GM23248 (cell line): Measurements from ENCODE around the gene PRLR. TPM values are rescaled to one million over a fixed set of nuclear protein-coding genes. Genes with fewer than 3 reads are reported as not detected.

Experiments used
- DNase-seq: peaks from one replicate; pipeline ENCODE4 v3.0.0-alpha.2; 2015
- H2AFZ ChIP-seq: fragments of 200-600 bp; sonication (generic); 2 replicates; pipeline ENCODE4 v1.6.1; 2016; ENCODE audit warnings: antibody characterized with exemption
- H3F3A ChIP-seq: fragments of 200-600 bp; sonication (generic); 2 replicates; pipeline ENCODE4 v1.6.1; 2016; ENCODE audit warnings: mild to moderate bottlenecking, antibody characterized with exemption, mixed run types; ENCODE audit not compliant: insufficient read depth
- H3K27ac ChIP-seq: fragments of 200-600 bp; sonication (generic); 2 replicates; pipeline ENCODE4 v1.5.1; 2016; ENCODE audit warnings: mild to moderate bottlenecking
- H3K27me3 ChIP-seq: fragments of 200-600 bp; sonication (generic); replicated peaks from 2 replicates; pipeline ENCODE4 v1.6.1; 2016; ENCODE audit warnings: mild to moderate bottlenecking; ENCODE audit not compliant: insufficient read depth
- H3K36me3 ChIP-seq: fragments of 200-600 bp; sonication (generic); 2 replicates; pipeline ENCODE4 v1.6.1; 2016; ENCODE audit warnings: low read depth, mild to moderate bottlenecking
- H3K4me1 ChIP-seq: fragments of 200-600 bp; sonication (generic); 2 replicates; pipeline ENCODE4 v1.6.1; 2016; ENCODE audit warnings: mild to moderate bottlenecking; ENCODE audit not compliant: insufficient read depth
- H3K4me2 ChIP-seq: fragments of 200-600 bp; sonication (generic); one replicate; pipeline ENCODE4 v1.6.1; 2016; ENCODE audit warnings: mild to moderate bottlenecking; ENCODE audit not compliant: unreplicated experiment
- H3K4me3 ChIP-seq: fragments of 200-600 bp; sonication (generic); 2 replicates; pipeline ENCODE4 v1.5.1; 2016; ENCODE audit warnings: mild to moderate bottlenecking
- H3K79me2 ChIP-seq: fragments of 200-600 bp; sonication (generic); 2 replicates; pipeline ENCODE4 v1.6.1; 2016; ENCODE audit warnings: mild to moderate bottlenecking; ENCODE audit not compliant: insufficient read depth
- H3K9ac ChIP-seq: fragments of 200-600 bp; sonication (generic); 2 replicates; pipeline ENCODE4 v1.6.1; 2016; ENCODE audit warnings: mild to moderate bottlenecking
- H3K9me2 ChIP-seq: fragments of 200-600 bp; sonication (generic); 2 replicates; pipeline ENCODE4 v1.6.1; 2016; ENCODE audit warnings: mixed run types, mild to moderate bottlenecking, moderate library complexity; ENCODE audit not compliant: insufficient read depth
- H3K9me3 ChIP-seq: fragments of 200-600 bp; sonication (generic); one replicate; pipeline ENCODE4 v1.6.1; 2017; ENCODE audit warnings: low read depth
- H4K20me1 ChIP-seq: fragments of 200-600 bp; sonication (generic); 2 replicates; pipeline ENCODE4 v1.6.0; 2016; ENCODE audit not compliant: insufficient read depth
- EZH2 ChIP-seq: fragments of 200-600 bp; sonication (generic); IDR thresholded peaks from 2 replicates; pipeline ENCODE4 v1.6.1; 2018; ENCODE audit warnings: antibody characterized with exemption, mild to moderate bottlenecking; ENCODE audit not compliant: insufficient read depth, poor library complexity, severe bottlenecking
- EZH2phosphoT487 ChIP-seq: fragments of 200-600 bp; sonication (generic); IDR thresholded peaks from 2 replicates; pipeline ENCODE4 v1.6.1; 2018; ENCODE audit warnings: antibody characterized with exemption, moderate library complexity, mild to moderate bottlenecking, low read depth; ENCODE audit not compliant: insufficient read depth
- WGBS, 2 experiments: methylation state at CpG; one replicate each; pipeline ENCODE4 v1.1.6; 2015 to 2017; ENCODE audit warnings: low lambda C conversion rate in 2 of 2, low coverage in 1 of 2; ENCODE audit errors: missing lambda C conversion rate in 2 of 2; 5-methylcytosine and 5-hydroxymethylcytosine counted together
- in situ Hi-C: fragments of 300-500 bp; cut with MboI; formaldehyde crosslinking; loops from 2 replicates; pipeline ENCODE4 v1.15.0; 2020
- polyA plus RNA-seq: library from polyadenylated mRNA; unstranded; fragments of >200 nt; fragmentation: Nextera tagmentation; extraction: Ambion mirVana; gene quantifications from 2 replicates; pipeline ENCODE4 v1.2.1, GENCODE V29; 2016
- total RNA-seq: library from RNA; depleted of rRNA; stranded (reverse); fragments of >200 nt; shearing (Covaris generic); gene quantifications from 2 replicates; pipeline ENCODE4 v1.2.3, GENCODE V29; 2014

PRLR gene
- total and polyA plus RNA-seq, 2 experiments from 2014 or later = 0.80 to 5.8 TPM

DNA sequence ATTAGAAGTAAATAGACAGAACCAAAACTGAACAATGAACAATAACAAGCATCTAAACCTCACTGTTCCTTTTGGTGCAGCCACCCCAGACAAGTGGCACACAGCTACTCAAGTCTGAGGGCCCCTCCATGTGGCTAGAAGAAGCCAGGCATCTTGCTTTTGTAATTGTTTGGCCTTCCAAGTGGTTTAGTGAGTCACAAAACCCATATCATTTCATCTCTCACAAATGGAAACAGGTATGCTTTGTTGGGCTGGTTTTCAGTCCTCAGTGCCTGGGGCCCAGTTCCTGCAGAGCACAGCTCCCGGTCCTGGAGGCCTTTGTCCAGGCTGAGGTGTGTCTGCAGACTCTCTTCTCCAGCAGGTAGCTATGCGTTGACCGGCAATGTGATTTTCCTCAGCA lies 16.7 kb downstream of the PRLR start:
- Histone ChIP-seq H3K4me1 (no peaks in the 10 kb centered on the region), H3K36me3 (no peaks in the 10 kb centered on the region), H3F3A (no peaks in the 10 kb centered on the region), H3K79me2 (no peaks in the 10 kb centered on the region), H3K27ac (no peak overlapping the region), H3K9ac (no peak overlapping the region), H3K9me3 (no peaks in the 10 kb centered on the region), H2AFZ (no peak overlapping the region), H3K4me2 (no peak overlapping the region), H3K27me3 (no peaks in the 10 kb centered on the region), H3K9me2 (no peaks in the 10 kb centered on the region), H3K4me3 (no peak overlapping the region), H4K20me1 (no peaks in the 10 kb centered on the region)
- in situ Hi-C loops = loop anchor here (25.0 kb wide), 1 partner anchor 724 kb away; the partner anchor contains the start of gene CAPSL
- 89 to 91% methylated on average over 3 of the region's 3 CpGs for WGBS, 2 experiments
- DNase-seq = peak; percentile 29
- TF ChIP-seq EZH2phosphoT487 (no peak), EZH2 (no peak)

DNA sequence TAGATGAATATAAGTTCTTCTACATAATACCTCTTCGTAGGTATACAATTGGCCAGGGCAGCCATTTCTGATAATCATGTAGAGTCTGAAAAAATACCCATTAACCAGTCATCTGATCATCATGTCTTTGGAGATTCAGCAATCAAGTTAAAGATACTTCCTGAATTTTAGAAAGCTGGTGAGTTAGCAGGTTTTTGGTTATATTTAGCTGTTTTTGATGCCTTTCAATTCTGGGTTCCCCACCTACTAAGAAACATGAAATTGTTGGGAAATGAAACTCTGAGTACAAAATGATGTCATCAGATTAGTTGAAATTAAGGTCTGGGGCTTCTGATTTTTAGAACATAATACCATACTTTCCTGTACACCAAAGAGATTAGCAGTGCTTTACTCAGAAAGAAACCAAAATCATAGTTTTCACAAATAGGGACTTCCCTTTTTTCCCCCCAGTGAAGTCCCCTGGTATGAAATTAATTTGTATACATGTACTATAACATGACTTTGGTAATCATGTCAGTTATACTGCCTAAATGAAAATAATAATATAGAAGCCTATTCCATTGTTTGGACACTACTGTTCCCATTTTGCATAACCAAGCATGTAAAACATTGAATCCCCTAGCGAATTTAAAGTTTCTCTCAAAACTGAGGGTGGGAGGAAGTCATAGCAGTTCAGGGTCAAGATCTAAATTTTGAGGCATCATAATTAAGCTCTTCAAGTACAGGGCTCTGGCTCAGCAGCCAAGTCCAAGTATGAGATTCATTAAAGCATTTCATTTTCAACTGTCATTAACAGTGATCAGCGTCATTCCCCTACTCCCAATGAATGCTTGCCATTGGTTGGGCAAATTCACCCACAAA lies 17.9 kb downstream of the PRLR start:
- Histone ChIP-seq H3K9me3 (no peaks in the 10 kb centered on the region), H2AFZ (no peak overlapping the region), H3K27ac (no peak overlapping the region), H3K9me2 (no peaks in the 10 kb centered on the region), H3K79me2 (no peaks in the 10 kb centered on the region), H4K20me1 (no peaks in the 10 kb centered on the region), H3K27me3 (no peaks in the 10 kb centered on the region), H3K4me2 (no peak overlapping the region), H3F3A (no peaks in the 10 kb centered on the region), H3K4me3 (no peak overlapping the region), H3K9ac (no peak overlapping the region), H3K4me1 (no peaks in the 10 kb centered on the region), H3K36me3 (no peaks in the 10 kb centered on the region)
- WGBS, 2 experiments = 50 to 53% methylated on average over 3 of the region's 3 CpGs
- DNase-seq = no peak
- no peak for TF ChIP-seq EZH2
- no peak for TF ChIP-seq EZH2phosphoT487
- in situ Hi-C loops = loop anchor here (25.0 kb wide), 1 partner anchor 725 kb away; the partner anchor contains the start of gene CAPSL

- no peaks in the 10 kb centered on the region for H3K36me3 ChIP-seq
These were observed 20.4 kb downstream of the PRLR start for GRCh38 chr5:35209862-35210261.

GRCh38 chr5:35205606-35206005 lies 24.7 kb downstream of the PRLR start:
- no peaks in the 10 kb centered on the region for H4K20me1 ChIP-seq
- H3K27ac ChIP-seq = no peak overlapping the region
- 76 to 88% methylated on average over 1 of the region's 1 CpG for WGBS, 2 experiments

More at GRCh38 chr5:35209862-35210261, 20.4 kb downstream of the PRLR start:
- Histone ChIP-seq H3K4me3 (no peak overlapping the region), H3K27me3 (no peaks in the 10 kb centered on the region), H4K20me1 (no peaks in the 10 kb centered on the region), H2AFZ (no peak overlapping the region), H3K9ac (no peak overlapping the region), H3K4me2 (no peak overlapping the region), H3K9me2 (no peaks in the 10 kb centered on the region), H3K9me3 (no peaks in the 10 kb centered on the region), H3K4me1 (no peaks in the 10 kb centered on the region), H3K79me2 (no peaks in the 10 kb centered on the region), H3K27ac (no peak overlapping the region), H3F3A (no peaks in the 10 kb centered on the region)
- whole genome bisulfite sequencing, 2 experiments = 90 to 96% methylated on average over 3 of the region's 3 CpGs
- no peak for DNase-seq
- in situ Hi-C loops = loop anchor here (25.0 kb wide), 1 partner anchor 727 kb away; the partner anchor contains the start of gene CAPSL
- TF ChIP-seq EZH2phosphoT487 (no peak), EZH2 (no peak)

More at GRCh38 chr5:35205606-35206005, 24.7 kb downstream of the PRLR start:
- Histone ChIP-seq H3F3A (peaks cover 10% of the 10 kb centered on the region; the same call in 1 of the 2 replicates), H3K27me3 (no peaks in the 10 kb centered on the region), H3K9ac (no peak overlapping the region), H3K9me2 (peaks cover 2% of the 10 kb centered on the region; the same call in 1 of the 2 replicates), H2AFZ (no peak overlapping the region), H3K9me3 (no peaks in the 10 kb centered on the region), H3K79me2 (no peaks in the 10 kb centered on the region), H3K4me3 (no peak overlapping the region), H3K4me2 (no peak overlapping the region), H3K4me1 (peaks cover 15% of the 10 kb centered on the region), H3K36me3 (no peaks in the 10 kb centered on the region)
- TF ChIP-seq EZH2phosphoT487 (no peak), EZH2 (no peak)
- in situ Hi-C loops = loop anchor here (25.0 kb wide), 1 partner anchor 732 kb away; the partner anchor contains the start of gene CAPSL
- DNase-seq = no peak
